HFFc6 (cell line): ENCODE results near the gene C20orf173. TPM values are rescaled to one million over a fixed set of nuclear protein-coding genes. Genes with fewer than 3 reads are reported as not detected.
A peak's percentile ranks its signal among the peaks of the same experiment; 100 is the strongest.

Experiments
- DNase-seq: peaks from one replicate; pipeline ENCODE4 v3.0.0-alpha.2; 2018
- H3K27ac Mint-ChIP-seq: 2 replicates; pipeline ENCODE4 v1.8.0; 2020; ENCODE audit warnings: mild to moderate bottlenecking, mixed read lengths
- H3K27me3 Mint-ChIP-seq: 2 replicates; pipeline ENCODE4 v1.8.0; 2021; ENCODE audit warnings: mild to moderate bottlenecking, moderate library complexity, mixed read lengths; ENCODE audit not compliant: insufficient read depth
- H3K36me3 Mint-ChIP-seq: 2 replicates; pipeline ENCODE4 v1.8.0; 2021; ENCODE audit warnings: low read depth, mixed read lengths
- H3K4me1 Mint-ChIP-seq: 2 replicates; pipeline ENCODE4 v1.8.0; 2020; ENCODE audit warnings: low read depth, mixed read lengths
- H3K4me3 Mint-ChIP-seq: 2 replicates; pipeline ENCODE4 v1.8.0; 2020; ENCODE audit warnings: mild to moderate bottlenecking, moderate library complexity, mixed read lengths
- H3K9me3 Mint-ChIP-seq: 2 replicates; pipeline ENCODE4 v1.8.0; 2020; ENCODE audit warnings: mild to moderate bottlenecking, mixed read lengths
- CTCF ChIP-seq: fragments of 200-600 bp; sonication (generic); IDR thresholded peaks from 2 replicates; pipeline ENCODE4 v1.5.0; 2021; ENCODE audit warnings: antibody characterized with exemption, mild to moderate bottlenecking
- total RNA-seq, 6 experiments: library from RNA; stranded (reverse); fragmentation: NEBNext Ultra II Directional; extraction: Animal tissue kit (Norgen Biotek cat#: 25700); gene quantifications; 2 replicates in 1 of 6; 3 replicates in 5 of 6; pipeline ENCODE4 v1.2.3, GENCODE V29; 2021

C20orf173 gene
- total RNA-seq, 6 experiments from 2014 or later = not detected

DNA sequence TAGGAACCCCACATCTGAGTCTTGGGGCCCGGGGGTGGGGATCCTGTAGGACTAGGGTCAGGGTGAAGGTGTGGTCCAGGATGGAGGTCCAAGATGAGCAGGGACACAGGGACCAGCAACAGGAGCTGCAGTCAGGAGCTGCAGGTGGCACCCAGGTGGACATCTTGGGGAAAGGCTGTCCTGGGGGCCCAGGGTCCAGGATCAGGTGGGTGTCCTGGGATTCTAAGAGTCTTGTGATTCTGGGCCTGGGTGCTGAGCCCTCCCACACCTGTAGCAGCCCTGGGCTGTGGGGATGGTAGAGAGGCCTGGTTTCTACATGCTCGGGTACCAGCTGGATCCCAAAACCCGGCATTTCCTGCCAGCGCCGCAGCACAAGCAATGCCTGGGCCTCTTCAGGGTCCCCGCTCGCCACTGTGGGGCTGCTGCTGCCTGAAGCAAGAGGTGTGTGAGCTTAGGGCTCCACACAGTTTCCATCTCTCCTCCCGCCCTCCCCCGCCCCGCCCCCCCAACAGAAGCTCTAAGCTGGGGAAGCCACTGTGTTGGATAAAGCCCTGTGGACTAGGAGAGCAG is 33.2 kb upstream of the C20orf173 start:
- H3K36me3 Mint-ChIP-seq = peaks cover 5% of the 10 kb centered on the region
- DNase-seq = no peak
- H3K9me3 Mint-ChIP-seq = no peaks in the 10 kb centered on the region
- no peak overlapping the region for H3K27ac Mint-ChIP-seq
- H3K4me1 Mint-ChIP-seq = peaks cover 6% of the 10 kb centered on the region; the same call in 1 of the 2 replicates
- peaks cover 6% of the 10 kb centered on the region; the same call in 1 of the 2 replicates for H3K27me3 Mint-ChIP-seq
- no peak overlapping the region for H3K4me3 Mint-ChIP-seq
- no peak for TF ChIP-seq CTCF

GRCh38 chr20:35561671-35562070 is 32.2 kb upstream of the C20orf173 start:
- Mint-ChIP-seq H3K27ac (no peak overlapping the region), H3K36me3 (peaks cover 5% of the 10 kb centered on the region), H3K27me3 (0 out of 2 replicates have a peak, but pooled peaks cover 3% of the 10 kb centered on the region), H3K9me3 (no peaks in the 10 kb centered on the region), H3K4me1 (peaks cover 6% of the 10 kb centered on the region; the same call in 1 of the 2 replicates), H3K4me3 (no peak overlapping the region)
- no peak for DNase-seq
- no peak for TF ChIP-seq CTCF

GRCh38 chr20:35561268-35561667 is 31.8 kb upstream of the C20orf173 start:
- peak; percentile 59 for TF ChIP-seq CTCF
- Mint-ChIP-seq H3K4me3 (no peak overlapping the region), H3K9me3 (no peaks in the 10 kb centered on the region), H3K36me3 (peaks cover 8% of the 10 kb centered on the region), H3K27ac (no peak overlapping the region), H3K4me1 (peaks cover 6% of the 10 kb centered on the region; the same call in 1 of the 2 replicates), H3K27me3 (peaks cover 2% of the 10 kb centered on the region; the same call in 1 of the 2 replicates)
- peak; percentile 76 for DNase-seq

- Mint-ChIP-seq H3K27me3 (peaks cover 2% of the 10 kb centered on the region; the same call in 1 of the 2 replicates), H3K4me1 (peaks cover 6% of the 10 kb centered on the region; the same call in 1 of the 2 replicates), H3K4me3 (no peak overlapping the region), H3K27ac (no peak overlapping the region), H3K9me3 (no peaks in the 10 kb centered on the region), H3K36me3 (peaks cover 9% of the 10 kb centered on the region)
- no peak for TF ChIP-seq CTCF
- no peak for DNase-seq
Observed at GRCh38 chr20:35560541-35560940, 31.1 kb upstream of the C20orf173 start.

DNA sequence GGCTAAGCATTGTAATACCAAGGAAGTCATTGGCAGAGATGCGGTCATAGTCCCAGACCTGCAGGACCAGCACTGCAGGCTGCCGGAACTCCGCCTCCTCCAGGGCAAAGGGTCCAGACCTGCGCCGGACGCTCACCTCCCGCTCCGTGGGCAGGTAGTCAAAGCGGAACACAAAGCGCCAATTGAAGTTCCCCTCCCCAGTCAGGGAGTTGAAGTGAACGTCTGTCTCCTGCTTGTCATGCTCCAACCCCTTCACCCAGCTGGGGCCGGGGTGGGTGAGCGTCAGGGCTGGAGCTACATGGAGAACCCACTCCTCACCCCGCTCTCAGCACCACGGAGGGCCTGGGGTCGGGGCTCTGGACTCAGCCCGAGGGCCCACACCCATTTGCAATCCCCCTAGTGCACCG is 30.7 kb upstream of the C20orf173 start:
- H3K4me1 Mint-ChIP-seq = peaks cover 6% of the 10 kb centered on the region; the same call in 1 of the 2 replicates
- TF ChIP-seq CTCF = no peak
- DNase-seq = no peak
- H3K9me3 Mint-ChIP-seq = no peaks in the 10 kb centered on the region
- H3K27ac Mint-ChIP-seq = no peak overlapping the region
- H3K36me3 Mint-ChIP-seq = peaks cover 12% of the 10 kb centered on the region
- no peak overlapping the region for H3K4me3 Mint-ChIP-seq
- peaks cover 2% of the 10 kb centered on the region; the same call in 1 of the 2 replicates for H3K27me3 Mint-ChIP-seq
